HG02571 (cell line): ENCODE measurements around the gene FAM20C.

Experiments
- ATAC-seq: cut with Tn5 transposase; IDR thresholded peaks from one replicate; pipeline ENCODE4 v1.9.1; 2021; ENCODE audit warnings: mild to moderate bottlenecking, moderate library complexity; ENCODE audit not compliant: unreplicated experiment

Gene FAM20C

GRCh38 chr7:207418-208129 is 15.2 kb downstream of the FAM20C start:
- ATAC-seq, result no peak

DNA sequence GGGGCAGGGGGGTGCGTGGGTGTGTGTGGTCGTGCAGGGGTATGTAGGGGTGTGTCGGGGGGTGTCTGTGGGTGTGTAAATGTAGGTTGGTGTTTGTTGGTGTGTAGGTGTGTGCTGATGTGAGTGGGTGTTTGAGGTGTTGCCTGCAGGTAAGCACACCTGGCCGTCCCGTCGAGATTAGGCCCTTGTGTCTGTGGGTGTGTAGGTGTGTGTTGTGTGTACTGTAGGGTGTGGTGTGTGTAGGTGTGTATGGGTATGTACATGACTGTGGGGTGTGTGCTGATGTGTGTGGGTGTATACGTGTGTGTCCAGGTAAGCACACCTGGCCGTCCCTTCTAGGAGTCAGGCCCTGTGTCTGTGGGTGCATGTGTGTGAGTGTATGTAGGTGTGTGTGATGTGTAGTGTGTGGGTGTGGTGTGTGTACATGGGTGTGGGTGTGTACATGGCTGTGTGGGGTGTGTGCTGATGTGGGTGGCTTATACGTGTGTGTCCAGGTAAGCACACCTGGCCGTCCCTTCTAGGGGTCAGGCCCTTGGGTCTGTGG is 15.8 kb downstream of the FAM20C start:
- ATAC-seq, result no peak

DNA sequence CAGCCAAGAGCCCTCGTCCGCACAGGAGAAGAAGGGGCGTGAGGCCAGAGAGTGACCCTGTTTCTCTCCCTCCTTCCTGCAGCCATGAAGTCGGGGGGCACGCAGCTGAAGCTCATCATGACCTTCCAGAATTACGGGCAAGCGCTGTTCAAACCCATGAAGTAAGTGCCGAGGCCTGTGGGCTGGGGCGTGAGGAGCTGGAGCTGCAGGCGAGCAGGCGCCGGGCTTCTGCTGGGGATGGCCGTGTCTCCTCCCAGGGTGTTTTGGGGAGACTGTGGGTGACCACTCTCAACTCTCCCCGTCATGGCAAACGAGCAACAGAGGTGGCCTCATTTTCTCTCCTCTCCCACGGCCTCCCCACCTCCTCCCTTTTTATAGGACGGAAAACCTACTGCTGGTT is 16.4 kb downstream of the FAM20C start:
- no peak for ATAC-seq

DNA sequence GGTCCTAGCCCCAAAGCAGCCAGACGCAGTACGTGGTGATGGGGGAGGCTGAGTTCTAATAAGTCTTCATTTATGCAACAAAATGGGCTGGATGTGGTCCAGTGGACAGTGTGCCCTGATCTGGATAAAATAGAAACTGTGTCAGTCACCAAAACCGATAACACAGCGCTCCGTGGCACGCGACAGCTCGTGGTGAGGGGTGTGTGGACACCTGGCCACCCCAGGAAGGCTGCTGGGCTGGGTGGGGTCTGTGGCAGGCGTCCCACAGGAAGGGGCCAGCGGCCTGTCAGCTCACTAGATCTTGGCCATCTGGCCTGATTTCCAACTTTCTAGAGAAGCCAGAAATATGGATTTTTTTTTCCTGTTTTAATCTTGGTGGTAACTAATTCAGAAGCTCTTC is 17.0 kb downstream of the FAM20C start:
- no peak for ATAC-seq

DNA sequence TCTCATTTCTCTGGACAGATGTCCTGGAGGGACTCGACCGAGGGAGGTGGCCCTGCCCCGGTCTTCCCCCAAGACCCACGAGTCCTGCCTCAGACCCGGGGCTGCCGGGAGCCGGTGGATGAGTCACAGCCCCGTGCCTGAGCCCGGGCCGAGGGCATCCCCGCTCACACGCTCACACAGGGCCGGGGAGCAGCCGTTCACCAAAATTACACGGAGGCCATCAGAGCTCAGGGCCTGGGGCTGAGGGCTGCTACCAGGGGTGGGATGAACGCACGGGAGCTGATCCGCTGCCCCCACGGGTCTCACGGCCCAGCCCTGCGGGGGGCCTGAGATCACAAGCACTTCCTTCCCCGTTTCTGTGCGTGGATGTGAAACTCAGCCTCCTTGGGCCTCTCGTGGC is 17.5 kb downstream of the FAM20C start:
- no peak for ATAC-seq

DNA sequence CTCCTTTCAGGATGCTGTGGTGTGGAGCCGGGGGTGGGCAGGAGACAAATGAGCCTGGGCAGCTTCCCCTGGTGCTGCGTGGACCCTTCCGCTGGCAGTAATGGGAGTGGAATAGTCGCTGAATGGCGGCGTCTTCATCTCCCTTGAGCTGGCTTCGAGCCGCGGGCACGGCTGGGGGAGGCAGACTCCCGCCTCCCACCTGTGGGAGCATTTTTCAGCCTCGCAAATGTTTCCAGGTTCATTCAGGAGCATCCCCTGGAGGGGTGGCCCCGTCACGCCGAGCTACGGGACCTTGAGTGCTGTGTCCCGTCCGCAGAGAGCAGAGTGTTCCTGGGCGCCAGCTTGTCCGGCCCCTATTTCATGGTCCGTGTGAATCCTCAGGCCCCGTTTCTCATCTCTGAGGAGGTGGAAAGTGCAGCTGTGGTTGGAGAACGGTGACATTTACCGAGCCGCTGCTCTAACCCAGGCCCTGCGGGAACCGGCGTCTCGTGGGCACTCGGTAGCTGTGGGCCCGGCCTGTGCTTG is 18.1 kb downstream of the FAM20C start:
- no peak for ATAC-seq

DNA sequence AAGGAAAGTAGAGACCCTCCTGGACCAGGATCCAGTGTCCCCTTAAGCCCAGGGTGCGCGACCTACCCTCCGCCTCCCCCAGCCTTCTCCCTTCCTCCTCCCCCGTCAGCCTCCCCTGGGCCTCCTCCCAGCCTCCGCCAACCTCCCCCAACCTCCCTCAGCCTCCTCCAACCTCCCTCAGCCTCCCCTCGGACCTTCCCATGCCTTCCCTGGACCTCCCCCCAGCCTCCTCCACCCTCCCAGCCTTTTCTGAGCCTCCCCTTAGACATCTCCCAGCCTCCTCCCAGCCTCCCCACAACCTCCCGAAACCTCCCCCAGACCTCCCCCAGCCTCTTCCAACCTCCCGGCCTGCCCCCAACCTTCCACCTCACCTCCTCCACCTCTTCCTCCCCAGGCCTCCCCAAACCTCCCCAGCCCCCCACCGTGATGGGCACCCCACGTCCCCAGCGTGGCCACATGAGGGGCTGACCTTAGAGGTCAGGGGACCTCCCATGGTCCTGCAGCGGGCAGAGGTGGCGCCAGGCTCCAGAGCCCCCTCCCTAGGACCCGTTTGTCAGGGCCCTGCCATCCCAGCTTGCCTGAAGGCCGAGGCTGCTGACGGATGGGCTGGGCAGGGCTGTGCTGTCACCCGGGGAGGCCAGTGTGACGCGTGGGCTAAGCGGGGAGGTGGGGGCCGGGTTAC is 18.8 kb downstream of the FAM20C start:
- no peak for ATAC-seq

GRCh38 chr7:211715-212058 is 19.3 kb downstream of the FAM20C start:
- ATAC-seq, result no peak

GRCh38 chr7:212754-213153 is 20.4 kb downstream of the FAM20C start:
- no peak for ATAC-seq

DNA sequence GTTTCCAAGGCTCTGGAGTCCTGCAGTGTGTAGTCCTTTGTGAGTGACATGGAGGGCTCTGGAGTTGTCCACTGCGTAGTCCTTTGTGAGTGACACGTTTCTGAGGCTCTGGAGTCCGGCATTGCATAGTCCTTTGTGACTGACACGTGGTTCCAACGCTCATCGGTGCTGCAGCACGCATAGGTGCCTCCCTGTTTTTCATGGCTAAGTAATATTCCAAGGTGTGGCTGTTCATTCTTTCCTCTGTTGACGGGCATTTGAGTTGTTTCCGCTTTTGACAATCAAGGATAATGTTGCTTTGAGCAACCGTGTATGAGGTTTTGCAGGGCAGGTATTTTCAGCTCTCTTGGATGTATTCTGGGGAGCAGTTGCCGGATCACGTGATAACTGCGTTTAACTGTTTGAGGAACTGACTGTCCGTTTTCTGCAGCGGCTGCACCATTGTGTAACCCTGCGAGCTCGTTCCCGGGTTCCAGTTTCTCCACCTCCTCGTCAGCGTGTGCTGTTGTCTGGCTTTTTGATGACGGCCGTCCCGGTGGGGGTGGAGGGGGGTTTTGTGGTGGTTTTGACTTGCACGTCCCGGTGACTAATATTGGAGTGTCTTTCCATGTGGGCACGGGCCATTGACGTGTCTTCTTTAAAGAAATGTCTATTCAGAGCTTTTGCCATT is 21.1 kb downstream of the FAM20C start:
- ATAC-seq, result no peak

DNA sequence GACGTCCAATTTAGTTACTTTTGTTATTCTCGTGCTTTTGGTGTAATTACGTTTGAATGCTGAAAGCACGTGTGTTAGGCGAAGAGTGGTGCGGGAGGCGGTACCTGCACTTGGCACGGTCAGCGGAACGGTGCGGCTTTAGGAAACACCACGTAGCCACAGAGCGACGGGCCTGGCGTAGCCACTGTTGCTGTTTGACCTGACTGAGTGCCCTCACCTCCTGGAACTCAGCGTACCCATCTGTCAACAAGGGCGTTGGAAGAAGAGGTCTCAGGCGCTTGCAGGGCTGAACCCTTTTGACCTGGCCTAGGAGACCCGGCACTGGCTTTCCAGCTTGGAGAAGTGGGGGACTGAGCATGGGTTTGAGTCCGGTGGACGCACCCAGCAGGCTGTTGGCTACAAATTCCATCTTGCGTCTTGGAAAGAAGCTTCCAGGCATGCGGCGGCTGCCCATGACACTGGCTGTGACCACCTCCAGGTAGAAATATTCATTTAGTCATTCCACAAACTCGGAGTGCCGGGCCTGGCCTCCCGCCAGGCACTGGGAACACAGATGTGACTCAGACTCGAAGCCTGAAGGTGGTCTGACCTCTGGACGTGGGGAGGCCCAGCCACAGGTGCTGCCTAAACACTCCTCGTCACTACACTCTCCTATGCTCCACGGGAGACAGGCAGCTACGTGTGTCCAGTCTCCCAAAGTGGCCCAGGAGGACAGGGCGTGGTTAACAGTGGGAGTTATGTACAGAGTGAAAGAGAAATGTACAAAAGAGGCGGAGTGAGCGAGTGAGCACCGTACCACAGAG is 22.2 kb downstream of the FAM20C start:
- no peak for ATAC-seq

- ATAC-seq, result no peak
Measured at GRCh38 chr7:216360-217300, 24.3 kb downstream of the FAM20C start.

- no peak for ATAC-seq
Measured at GRCh38 chr7:217781-218180, 25.4 kb downstream of the FAM20C start.

GRCh38 chr7:218316-218715 is 25.9 kb downstream of the FAM20C start:
- no peak for ATAC-seq

DNA sequence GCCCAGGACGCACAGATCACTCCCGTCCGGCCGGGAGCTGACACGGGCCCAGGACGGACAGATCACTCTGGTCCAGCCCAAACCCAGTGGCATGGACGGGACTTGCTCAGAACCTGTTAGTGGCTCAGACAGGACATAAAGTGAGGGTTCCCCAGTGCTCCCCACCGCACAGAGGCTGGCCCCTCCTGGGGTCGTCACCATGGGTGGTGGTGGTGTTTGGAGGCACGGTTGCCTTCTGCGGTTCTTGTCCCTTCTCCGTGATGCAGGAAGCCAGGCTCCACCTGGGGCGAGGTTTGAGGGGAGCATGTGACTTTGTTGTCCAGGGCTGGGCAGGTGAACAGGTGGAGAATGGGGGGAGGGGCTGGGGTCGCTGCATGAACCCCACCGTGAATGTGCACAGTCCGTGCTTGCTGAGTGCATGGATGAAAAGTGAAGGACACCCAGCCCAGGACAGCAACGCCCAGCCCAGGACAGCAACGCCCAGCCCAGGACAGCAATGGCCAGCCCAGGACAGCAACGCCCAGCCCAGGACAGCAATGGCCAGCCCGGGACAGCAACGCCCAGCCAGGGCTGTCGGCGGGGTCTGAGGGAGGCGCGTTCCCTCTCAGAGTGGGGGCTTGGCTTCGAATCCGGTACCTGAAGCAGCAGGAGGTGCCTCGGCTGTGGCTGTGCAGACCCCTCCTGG is 26.7 kb downstream of the FAM20C start:
- ATAC-seq, result no peak

DNA sequence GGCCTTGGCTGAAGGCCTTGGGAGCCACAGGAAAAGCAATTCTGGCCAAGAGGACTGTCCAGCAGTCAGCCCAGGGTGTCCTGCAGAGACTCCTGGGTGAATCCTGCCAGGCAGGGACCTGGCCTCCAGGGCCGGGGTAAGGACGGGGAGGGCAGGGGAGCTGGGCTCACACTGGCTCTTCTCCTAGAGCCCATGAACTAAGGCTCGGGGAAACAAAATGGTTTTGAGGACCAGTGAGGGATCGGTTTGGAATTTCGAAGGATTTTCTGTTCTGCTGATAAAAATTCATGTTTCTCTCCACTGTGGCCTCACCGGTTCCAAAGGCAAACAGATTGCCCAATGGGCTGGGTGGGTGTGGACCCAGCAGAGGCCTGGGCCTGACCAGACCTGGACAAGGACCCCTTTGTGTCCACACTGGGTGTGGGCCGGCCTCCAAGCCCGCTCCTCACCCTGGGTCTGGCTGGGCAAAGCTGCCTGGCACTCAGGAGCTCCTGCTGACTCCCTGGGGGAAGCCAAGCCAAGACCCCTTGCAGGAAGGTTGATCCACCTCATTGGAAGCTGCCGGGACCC is 27.3 kb downstream of the FAM20C start:
- ATAC-seq, result no peak

- ATAC-seq, result no peak
Measured at GRCh38 chr7:220151-220841, 27.9 kb downstream of the FAM20C start.

- no peak for ATAC-seq
Measured at GRCh38 chr7:221978-222715, 29.8 kb downstream of the FAM20C start.
